Measurements from ENCODE around the gene HMG20A. TPM values are rescaled to one million over a fixed set of nuclear protein-coding genes. Genes with fewer than 3 reads are reported as not detected.

HMG20A gene
- total RNA-seq, 1 experiment from 2014 or later: 51.2 TPM

- DNase-seq (ENCODE audit: low read depth): no peak
These were observed 9.5 kb downstream of the HMG20A start for GRCh38 chr15:77430213-77430612.

GRCh38 chr15:77430652-77431051, 10.0 kb downstream of the HMG20A start:
- DNase-seq (ENCODE audit: low read depth): no peak

DNA sequence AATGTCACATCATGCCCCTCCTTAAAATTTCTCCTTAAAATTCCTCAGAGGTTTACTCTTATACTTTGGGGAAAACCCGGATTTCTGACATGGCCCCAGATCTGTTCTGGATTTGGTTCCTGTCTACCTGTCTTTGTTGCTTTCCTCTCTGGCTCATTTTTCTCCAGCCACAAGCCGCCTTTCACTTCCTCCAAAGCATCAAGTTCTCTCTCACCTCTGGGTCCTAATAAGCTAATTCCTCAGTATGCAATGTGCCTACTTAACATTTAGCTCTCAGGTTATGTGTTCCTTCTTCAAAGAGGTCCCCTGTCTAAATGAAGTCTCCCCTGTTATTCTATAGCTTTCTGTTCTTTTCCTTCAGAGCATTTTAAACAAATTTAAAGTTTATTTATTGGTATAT, 16.1 kb downstream of the HMG20A start:
- DNase-seq (ENCODE audit: low read depth): no peak

- DNase-seq (ENCODE audit: low read depth): no peak
These were observed 16.6 kb downstream of the HMG20A start for GRCh38 chr15:77437264-77437663.

DNA sequence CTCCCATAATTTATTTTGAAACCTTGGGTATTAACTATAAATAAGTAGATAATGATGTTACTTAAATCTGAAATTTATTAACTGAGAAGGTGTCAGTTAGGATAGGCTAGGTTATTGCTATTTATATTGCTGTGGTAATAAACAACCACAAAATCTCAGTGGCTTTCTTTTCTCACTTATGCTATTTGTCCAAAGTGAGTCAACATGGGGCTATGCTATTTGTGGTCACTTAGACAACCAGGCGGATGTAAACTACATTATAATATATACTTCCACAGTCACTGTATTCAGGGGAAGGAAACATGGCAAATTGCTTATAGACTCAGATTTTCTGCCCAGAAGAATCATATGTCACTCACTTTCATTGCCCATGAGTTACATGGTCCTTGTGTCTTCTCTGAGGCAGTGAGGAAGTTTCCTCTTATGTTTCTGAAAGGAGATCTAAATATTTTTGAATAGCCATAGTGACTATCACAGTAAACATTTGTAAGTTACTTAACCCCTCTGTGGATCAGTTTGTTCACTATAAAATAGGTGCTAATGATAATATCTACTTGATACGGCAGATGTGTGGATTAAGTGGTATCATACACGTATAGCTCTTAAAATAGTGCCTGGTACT, 19.8 kb downstream of the HMG20A start:
- peak; percentile 77 for DNase-seq (ENCODE audit: low read depth)

- DNase-seq (ENCODE audit: low read depth): no peak
These were observed 26.2 kb downstream of the HMG20A start for GRCh38 chr15:77446840-77447390.

DNA sequence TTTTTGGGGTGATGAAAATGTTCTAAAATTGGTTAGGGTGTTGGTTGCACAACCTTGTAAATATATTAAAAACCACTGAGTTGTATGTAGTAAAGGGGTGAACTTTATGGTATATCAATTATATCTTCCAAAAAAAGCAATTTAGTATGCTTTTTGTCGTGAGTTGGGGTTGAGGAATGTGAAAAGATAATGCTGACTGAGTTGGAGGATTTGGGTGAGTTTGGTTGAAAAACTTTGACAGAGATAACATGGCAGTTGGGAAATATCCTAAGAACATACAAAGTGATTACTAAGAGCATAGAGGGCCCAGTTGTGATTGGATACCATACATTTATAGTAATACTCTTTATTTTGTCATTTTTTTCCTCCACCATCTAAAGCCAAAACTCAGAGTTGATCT, 33.6 kb downstream of the HMG20A start:
- no peak for DNase-seq (ENCODE audit: low read depth)

- DNase-seq (ENCODE audit: low read depth): no peak
These were observed 34.3 kb downstream of the HMG20A start for GRCh38 chr15:77454951-77455350.

- peak; percentile 74 for DNase-seq (ENCODE audit: low read depth)
These were observed 35.1 kb downstream of the HMG20A start for GRCh38 chr15:77455696-77456321.

- peak; percentile 26 for DNase-seq (ENCODE audit: low read depth)
These were observed 36.1 kb downstream of the HMG20A start for GRCh38 chr15:77456746-77457145.

- peak; percentile 28 for DNase-seq (ENCODE audit: low read depth)
These were observed 36.7 kb downstream of the HMG20A start for GRCh38 chr15:77457191-77457904.

DNA sequence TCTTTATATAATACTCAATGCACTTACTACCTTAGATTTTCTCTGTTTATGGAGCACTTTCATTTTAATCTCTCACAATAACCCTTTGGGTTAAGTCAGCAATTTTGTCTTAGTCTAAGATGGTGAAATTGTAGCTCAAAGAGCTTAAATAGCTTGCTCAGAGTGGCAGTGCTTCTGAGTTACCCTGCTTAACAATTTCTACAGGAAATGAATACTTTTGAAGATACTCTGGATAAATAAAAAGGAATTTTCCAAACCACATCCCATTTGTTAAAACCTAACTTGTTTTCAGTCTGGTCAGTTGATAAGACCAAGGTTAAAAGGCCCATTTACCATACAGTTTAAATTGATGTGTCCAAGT, 37.2 kb downstream of the HMG20A start:
- DNase-seq (ENCODE audit: low read depth): peak; percentile 63

DNA sequence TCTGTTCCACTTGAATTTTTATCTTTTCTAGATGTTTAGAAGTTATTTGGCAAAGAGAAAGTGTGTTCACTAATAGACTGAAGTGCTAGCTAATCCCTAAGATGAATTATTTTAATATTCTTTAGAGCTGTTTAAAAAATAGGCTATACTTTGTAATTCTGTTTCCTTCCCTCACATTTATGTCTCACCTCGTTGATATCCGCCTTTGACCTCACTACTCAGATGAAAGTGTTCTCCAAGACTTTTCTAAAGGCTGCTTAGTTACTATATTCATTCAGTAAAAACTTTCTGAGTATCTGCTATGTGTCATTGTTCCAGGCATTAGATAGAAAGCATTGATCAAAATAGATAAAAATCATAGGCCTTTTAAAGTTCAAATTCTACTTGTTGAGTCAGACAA, 38.3 kb downstream of the HMG20A start:
- no peak for DNase-seq (ENCODE audit: low read depth)

GRCh38 chr15:77461486-77461885, 40.8 kb downstream of the HMG20A start:
- DNase-seq (ENCODE audit: low read depth): no peak

DNA sequence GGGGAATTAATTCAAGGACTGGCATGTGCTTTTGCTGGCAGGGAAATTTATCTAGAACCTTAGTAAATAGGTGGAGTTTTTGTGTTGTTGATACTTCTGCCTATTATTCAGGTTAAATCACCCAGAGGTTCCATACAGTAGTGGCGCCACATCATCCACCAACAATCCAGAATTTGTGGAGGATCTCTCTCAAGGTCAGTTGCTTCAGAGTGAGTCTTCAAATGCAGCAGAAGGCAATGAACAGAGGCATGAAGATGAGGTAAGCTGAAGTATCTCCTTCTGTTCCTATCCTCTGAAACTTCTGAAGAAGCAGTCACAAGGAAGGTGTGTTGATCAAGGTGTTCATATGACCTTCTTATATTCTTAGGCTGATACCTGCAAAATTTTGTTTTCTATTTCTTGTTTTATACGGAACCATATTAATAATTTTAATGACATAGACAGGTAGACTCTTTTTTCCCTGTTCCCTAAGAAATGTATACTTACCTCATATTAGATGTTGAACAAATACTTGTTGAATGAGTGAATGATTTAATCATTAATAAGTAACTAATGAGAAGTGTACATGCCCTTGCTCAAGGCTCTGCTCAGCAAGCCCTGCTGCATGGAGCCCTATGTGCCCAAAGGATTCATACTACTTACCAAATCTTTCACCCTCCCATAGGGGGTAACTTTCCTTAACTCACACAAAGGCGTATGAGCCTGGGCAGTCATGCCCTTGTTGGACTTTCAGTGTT, 43.6 kb downstream of the HMG20A start:
- DNase-seq (ENCODE audit: low read depth): no peak

DNA sequence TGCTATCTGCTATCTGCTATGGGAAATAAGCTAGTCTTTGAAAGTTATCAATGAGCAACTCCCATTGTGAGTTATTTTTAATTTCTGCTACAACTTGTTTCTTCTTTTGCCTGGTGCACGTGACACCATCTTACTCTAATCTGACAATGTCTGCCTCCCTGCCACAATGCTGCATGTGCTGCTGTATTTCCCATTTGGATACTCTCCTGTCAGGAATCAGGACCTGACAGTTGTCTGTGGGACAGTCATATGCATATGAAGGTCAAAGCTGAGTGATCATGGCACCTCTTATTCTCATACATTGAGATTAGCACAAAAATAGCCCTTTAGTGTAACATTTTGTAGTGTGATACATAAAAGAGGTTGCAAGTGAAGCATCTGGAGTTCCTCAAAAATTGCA, 45.8 kb downstream of the HMG20A start:
- no peak for DNase-seq (ENCODE audit: low read depth)

- DNase-seq (ENCODE audit: low read depth): no peak
These were observed 48.2 kb downstream of the HMG20A start for GRCh38 chr15:77468896-77469295.

- no peak for DNase-seq (ENCODE audit: low read depth)
These were observed 49.5 kb downstream of the HMG20A start for GRCh38 chr15:77470235-77470634.

GRCh38 chr15:77473328-77473727, 52.6 kb downstream of the HMG20A start:
- no peak for DNase-seq (ENCODE audit: low read depth)

- DNase-seq (ENCODE audit: low read depth): no peak
These were observed 53.8 kb downstream of the HMG20A start for GRCh38 chr15:77474310-77474988.

- no peak for DNase-seq (ENCODE audit: low read depth)
These were observed 54.3 kb downstream of the HMG20A start for GRCh38 chr15:77475001-77475400.

GRCh38 chr15:77475898-77476297, 55.2 kb downstream of the HMG20A start:
- no peak for DNase-seq (ENCODE audit: low read depth)
